Mucosa of stomach (tissue), 1 donor: ENCODE data around the gene CHMP2A.
"Not testable (repeated sequence)": the region's sequence is repeated elsewhere in the genome, so short reads cannot be mapped to it uniquely, and the experiment has no call there.

Source experiments
- H3K27me3 ChIP-seq: one replicate; pipeline ENCODE4 v1.7.0; 2013; ENCODE audit warnings: mild to moderate bottlenecking, low read length; ENCODE audit not compliant: control insufficient read depth, insufficient read depth
- H3K36me3 ChIP-seq: one replicate; pipeline ENCODE4 v1.7.0; 2013; ENCODE audit warnings: low read length; ENCODE audit not compliant: control insufficient read depth, insufficient read depth
- H3K4me1 ChIP-seq: one replicate; pipeline ENCODE4 v1.7.0; 2013; ENCODE audit warnings: mild to moderate bottlenecking, low read length; ENCODE audit not compliant: control insufficient read depth, insufficient read depth
- H3K4me3 ChIP-seq: one replicate; pipeline ENCODE4 v1.7.0; 2013; ENCODE audit warnings: low read length
- H3K9ac ChIP-seq: one replicate; pipeline ENCODE4 v1.7.0; 2013; ENCODE audit warnings: mild to moderate bottlenecking, low read length, moderate library complexity
- H3K9me3 ChIP-seq: one replicate; pipeline ENCODE4 v1.7.0; 2013; ENCODE audit warnings: mild to moderate bottlenecking, low read length, moderate library complexity; ENCODE audit not compliant: control insufficient read depth
- donor health status: Pancreatic carcinoma.

CHMP2A gene

DNA sequence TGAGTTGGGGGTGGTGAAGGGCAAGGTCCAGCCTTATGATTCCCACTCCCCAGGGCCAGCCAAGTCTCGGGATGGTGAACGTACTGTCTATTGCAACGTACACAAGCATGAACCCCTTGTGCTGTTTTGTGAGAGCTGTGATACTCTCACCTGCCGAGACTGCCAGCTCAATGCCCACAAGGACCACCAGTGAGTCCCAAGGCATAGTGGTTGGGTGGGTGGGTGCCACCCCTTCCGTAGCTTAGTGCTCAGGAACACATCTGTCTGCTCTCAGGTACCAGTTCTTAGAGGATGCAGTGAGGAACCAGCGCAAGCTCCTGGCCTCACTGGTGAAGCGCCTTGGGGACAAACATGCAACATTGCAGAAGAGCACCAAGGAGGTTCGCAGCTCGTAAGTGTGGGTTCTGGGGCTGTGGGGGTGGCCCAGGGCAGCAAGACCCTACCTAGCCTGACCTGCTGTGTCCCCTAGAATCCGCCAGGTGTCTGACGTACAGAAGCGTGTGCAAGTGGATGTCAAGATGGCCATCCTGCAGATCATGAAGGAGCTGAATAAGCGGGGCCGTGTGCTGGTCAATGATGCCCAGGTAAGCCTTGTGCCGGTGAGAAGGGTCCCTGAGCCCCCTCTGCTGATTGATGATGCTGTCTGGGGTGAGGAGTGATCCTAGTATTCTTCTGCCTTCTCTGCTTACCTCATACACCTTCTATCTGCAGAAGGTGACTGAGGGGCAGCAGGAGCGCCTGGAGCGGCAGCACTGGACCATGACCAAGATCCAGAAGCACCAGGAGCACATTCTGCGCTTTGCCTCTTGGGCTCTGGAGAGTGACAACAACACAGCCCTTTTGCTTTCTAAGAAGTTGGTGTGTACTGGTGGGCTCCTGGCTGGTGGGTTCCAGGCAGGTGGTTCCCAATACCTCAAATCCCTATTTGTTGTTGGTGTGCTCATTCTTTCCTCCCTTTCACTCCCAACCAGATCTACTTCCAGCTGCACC, 7.3 kb downstream of the CHMP2A start:
- Histone ChIP-seq H3K4me3 (no peak overlapping the region), H3K9me3 (no peaks in the 10 kb centered on the region), H3K27me3 (no peaks in the 10 kb centered on the region), H3K9ac (no peak overlapping the region), H3K36me3 (peaks cover 49% of the 10 kb centered on the region), H3K4me1 (peaks cover 20% of the 10 kb centered on the region)

DNA sequence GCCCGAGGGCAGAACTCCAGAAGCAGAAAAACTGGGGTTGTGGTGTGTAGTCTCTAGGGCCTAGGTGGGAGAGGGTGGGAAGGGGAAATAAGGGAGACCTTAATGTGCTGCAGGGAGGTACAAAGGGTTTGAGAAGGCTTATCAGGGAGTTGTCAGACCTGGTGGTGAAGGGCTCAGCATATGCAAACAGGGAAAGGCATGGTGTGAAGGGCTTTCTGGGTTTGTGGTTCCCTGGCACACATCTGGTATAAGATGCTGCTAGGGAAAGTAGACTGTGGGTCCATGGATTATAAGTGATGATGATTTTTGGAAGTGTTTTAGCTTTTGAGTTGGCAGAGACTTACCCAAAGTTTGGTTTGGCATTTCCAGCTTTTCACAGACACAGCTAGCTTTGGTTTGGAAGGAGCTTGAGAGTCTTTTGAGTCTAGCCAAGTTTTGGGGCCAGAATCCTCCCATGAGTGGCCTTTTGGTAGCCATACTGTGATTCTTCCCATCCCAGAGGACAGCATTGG, 8.8 kb downstream of the CHMP2A start:
- peaks cover 42% of the 10 kb centered on the region for H3K36me3 ChIP-seq
- peak overlapping the region; percentile 78 for H3K4me3 ChIP-seq
- H3K9ac ChIP-seq = peak overlapping the region; percentile 80
- H3K4me1 ChIP-seq = peaks cover 20% of the 10 kb centered on the region
- H3K9me3 ChIP-seq = no peaks in the 10 kb centered on the region
- no peaks in the 10 kb centered on the region for H3K27me3 ChIP-seq

DNA sequence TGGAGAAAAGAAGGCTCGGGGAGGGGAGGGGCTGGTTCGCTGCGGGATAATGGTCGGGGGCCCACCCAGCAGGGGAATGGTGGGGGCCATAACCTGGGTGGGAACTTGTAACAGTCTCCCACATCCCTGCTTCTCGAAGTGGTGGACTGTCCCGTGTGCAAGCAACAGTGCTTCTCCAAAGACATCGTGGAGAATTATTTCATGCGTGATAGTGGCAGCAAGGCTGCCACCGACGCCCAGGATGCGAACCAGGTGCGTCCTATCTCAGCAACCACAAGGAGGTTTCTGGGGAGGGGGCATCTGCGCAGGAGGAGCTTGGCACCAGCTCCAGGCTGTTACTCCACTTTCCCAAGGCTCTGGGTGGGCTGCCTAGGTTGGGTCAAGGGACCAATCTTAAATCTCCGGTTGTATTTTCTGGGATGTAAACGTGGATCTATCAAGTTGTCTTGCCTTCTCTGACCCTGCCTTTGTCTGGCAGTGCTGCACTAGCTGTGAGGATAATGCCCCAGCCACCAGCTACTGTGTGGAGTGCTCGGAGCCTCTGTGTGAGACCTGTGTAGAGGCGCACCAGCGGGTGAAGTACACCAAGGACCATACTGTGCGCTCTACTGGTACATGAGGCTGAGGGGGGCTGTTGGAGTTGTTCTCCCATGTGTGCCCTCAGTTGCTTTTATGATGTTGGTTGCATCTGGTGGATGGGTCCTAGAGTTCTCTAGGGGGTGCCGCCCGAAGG, 9.5 kb downstream of the CHMP2A start:
- Histone ChIP-seq H3K4me1 (peaks cover 20% of the 10 kb centered on the region), H3K4me3 (peak overlapping the region; percentile 78), H3K27me3 (no peaks in the 10 kb centered on the region), H3K9ac (peak overlapping the region; percentile 80), H3K36me3 (peaks cover 38% of the 10 kb centered on the region), H3K9me3 (no peaks in the 10 kb centered on the region)

DNA sequence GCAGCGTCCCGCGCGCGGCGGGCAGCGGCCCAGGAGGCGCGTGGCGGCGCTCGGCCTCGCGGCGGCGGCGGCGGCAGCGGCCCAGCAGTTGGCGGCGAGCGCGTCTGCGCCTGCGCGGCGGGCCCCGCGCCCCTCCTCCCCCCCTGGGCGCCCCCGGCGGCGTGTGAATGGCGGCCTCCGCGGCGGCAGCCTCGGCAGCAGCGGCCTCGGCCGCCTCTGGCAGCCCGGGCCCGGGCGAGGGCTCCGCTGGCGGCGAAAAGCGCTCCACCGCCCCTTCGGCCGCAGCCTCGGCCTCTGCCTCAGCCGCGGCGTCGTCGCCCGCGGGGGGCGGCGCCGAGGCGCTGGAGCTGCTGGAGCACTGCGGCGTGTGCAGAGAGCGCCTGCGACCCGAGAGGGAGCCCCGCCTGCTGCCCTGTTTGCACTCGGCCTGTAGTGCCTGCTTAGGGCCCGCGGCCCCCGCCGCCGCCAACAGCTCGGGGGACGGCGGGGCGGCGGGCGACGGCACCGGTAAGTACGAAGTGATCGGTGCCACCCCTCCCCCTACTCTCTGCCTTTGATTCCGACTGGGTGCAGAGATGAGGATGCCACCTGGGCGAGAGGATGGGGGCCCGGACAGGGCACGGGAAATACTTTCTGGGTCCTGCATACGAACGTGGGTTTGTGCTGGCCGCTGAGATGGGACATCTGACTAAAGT, 10.2 kb downstream of the CHMP2A start:
- Histone ChIP-seq H3K9ac (peak overlapping the region; percentile 91), H3K36me3 (peaks cover 31% of the 10 kb centered on the region), H3K27me3 (peaks cover 1% of the 10 kb centered on the region), H3K9me3 (no peaks in the 10 kb centered on the region), H3K4me3 (peak overlapping the region; percentile 78), H3K4me1 (peaks cover 20% of the 10 kb centered on the region)

DNA sequence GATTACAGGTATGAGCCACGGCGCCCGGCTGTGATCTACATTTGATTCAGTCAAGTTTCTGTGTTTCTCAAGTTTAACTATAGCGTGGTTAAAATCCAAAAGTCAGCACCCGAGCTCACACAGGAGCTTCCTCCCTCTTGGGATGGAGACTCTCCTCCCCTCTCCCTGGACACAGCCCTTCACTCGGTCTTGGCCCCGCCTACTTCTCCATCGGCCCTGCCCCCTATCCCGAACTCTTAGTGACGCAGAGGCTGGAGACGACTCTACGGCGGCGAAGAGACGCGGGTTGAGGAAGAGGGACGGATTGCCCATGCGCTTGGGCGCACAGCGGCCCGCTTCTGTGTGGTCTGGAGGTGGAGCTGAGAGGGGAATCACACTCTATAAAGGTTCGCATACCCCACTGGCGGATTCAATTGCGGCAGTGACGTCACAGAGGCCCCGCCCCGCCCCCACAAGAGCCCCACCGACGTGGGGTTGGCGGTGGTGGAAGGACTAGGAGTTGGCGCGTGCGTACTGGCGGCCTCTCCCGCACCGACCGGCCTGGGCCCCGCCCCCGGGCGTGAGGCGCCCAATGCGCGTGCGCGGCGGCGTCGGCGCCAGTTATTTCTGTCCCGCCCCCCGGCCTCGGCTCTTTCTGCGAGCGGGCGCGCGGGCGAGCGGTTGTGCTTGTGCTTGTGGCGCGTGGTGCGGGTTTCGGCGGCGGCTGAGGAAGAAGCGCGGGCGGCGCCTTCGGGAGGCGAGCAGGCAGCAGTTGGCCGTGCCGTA, 10.9 kb downstream of the CHMP2A start, which contains the start of gene TRIM28:
Gene TRIM28 (plus strand): TSS at position 239 of the 765 bp plus-strand sequence. CDS start 694 bp downstream, outside the sequence.
- H3K9ac ChIP-seq = peak within 1 kb of the TSS; percentile 91
- H3K36me3 ChIP-seq = peaks cover 24% of the 10 kb centered on the region
- peaks cover 8% of the 10 kb centered on the region for H3K27me3 ChIP-seq
- H3K4me3 ChIP-seq = peak within 1 kb of the TSS; percentile 78
- no peaks in the 10 kb centered on the region for H3K9me3 ChIP-seq
- H3K4me1 ChIP-seq = peaks cover 20% of the 10 kb centered on the region

- not testable (repeated sequence) for H3K9ac ChIP-seq, H3K9me3 ChIP-seq, H3K4me3 ChIP-seq
- Histone ChIP-seq H3K36me3 (peaks cover 13% of the 10 kb centered on the region), H3K27me3 (peaks cover 17% of the 10 kb centered on the region), H3K4me1 (peaks cover 31% of the 10 kb centered on the region)
Measured at GRCh38 chr19:58542641-58543372, 12.1 kb downstream of the CHMP2A start.

GRCh38 chr19:58539169-58539559, 15.7 kb downstream of the CHMP2A start:
- not testable (repeated sequence) for H3K4me3 ChIP-seq, H3K9ac ChIP-seq, H3K36me3 ChIP-seq, H3K9me3 ChIP-seq
- Histone ChIP-seq H3K4me1 (peaks cover 11% of the 10 kb centered on the region), H3K27me3 (peaks cover 28% of the 10 kb centered on the region)

GRCh38 chr19:58538257-58539168, 16.4 kb downstream of the CHMP2A start:
- Histone ChIP-seq H3K4me1 (peaks cover 11% of the 10 kb centered on the region), H3K36me3 (no peaks in the 10 kb centered on the region), H3K27me3 (peaks cover 28% of the 10 kb centered on the region), H3K9me3 (no peaks in the 10 kb centered on the region), H3K9ac (peak overlapping the region; percentile 41), H3K4me3 (no peak overlapping the region)

GRCh38 chr19:58536852-58537798, 17.8 kb downstream of the CHMP2A start:
- Histone ChIP-seq H3K4me1 (peaks cover 11% of the 10 kb centered on the region), H3K4me3 (no peak overlapping the region), H3K9ac (no peak overlapping the region), H3K36me3 (no peaks in the 10 kb centered on the region), H3K9me3 (no peaks in the 10 kb centered on the region), H3K27me3 (peaks cover 28% of the 10 kb centered on the region)
